EL (cell line): Measurements from ENCODE around the gene ALK.

Experiments
- DNase-seq: peaks from one replicate; pipeline ENCODE4 v3.0.0-alpha.2; 2016

Gene ALK

DNA sequence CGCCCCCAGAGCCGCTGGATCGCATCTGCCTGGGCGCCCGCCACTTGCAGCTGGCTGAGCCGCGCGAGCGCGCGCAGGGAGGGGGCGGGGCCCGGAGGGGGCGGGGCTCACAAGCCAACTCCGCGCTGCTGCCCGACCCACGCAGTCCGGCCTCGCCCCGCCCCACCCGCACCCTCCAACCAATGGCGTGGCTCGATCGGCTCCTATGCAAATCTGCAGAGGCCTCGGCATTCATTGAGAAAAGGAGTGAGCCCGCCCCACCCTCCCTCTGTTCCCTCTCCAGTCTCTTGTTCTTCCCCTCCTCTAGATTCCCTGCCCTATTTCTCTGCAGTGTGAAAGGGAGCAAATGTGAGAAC lies at the start of gene ALK:
Gene ALK (minus strand): TSS at position 27 of the 356 bp plus-strand sequence. CDS start 927 bp downstream, outside the sequence.
- peak; percentile 80 for DNase-seq

GRCh38 chr2:29966266-29966665 lies 44.9 kb upstream of the ALK start:
- DNase-seq: no peak

GRCh38 chr2:29963972-29964570 lies 42.7 kb upstream of the ALK start:
- no peak for DNase-seq

DNA sequence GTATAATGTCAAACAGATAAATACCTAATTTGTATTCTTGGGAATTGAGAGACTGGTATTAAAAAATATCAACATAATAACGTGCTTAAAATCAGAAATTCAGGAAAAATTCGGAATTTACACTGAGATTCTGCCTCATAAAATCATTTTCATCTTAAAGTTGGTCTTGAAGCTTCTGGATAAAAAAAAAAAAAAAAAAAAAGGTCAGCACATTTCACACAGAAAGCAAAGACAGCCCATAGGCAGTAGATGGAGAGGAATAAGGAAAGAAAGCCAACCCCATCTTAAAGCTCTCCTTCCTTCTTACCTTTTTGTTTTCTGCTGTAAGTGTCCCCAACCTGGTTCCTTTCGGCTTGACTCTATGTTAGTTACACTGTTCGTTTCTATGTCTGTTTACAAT lies 41.5 kb upstream of the ALK start:
- DNase-seq: no peak

DNA sequence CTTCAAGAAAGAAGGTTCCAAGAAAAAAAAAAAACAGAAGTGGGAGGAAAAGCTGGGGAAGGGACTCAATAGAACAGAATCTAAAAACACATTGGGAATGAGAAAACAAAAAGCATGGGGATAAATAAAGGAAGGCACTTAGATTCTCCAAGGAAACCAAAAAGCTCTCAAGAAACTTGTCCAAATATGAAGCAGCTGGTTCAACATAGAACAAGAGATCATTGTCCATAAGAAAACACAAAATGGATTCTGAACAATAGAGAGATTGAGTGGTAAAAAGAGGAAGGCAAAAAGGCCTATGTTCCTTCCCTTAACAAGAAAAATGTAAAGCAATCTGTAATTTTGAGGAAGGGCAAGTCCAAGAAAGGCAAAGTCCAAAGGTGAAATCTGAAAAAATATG lies 32.9 kb upstream of the ALK start:
- DNase-seq: no peak

- no peak for DNase-seq
Measured at GRCh38 chr2:29952973-29953372, 31.6 kb upstream of the ALK start.

DNA sequence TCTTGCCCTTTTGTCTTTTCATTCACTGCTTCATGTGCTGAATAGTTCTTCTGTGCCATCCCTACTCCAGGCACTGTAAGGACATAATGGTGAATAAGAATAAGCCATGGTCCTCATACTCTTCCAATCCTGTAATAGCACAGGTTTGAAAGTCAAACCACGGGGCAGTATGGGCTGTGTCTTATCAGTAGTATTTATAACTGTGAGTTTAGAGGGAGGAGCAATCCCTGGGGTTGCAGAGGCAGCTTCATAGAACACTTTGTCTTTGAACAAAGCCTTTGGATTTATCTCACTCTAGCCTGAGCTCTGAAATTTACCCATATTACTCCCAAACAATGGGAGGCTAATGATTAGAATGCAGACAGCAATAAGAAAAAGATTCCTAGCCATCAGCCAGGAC lies 30.2 kb upstream of the ALK start:
- DNase-seq: no peak

- DNase-seq: no peak
Measured at GRCh38 chr2:29950481-29950880, 29.1 kb upstream of the ALK start.

DNA sequence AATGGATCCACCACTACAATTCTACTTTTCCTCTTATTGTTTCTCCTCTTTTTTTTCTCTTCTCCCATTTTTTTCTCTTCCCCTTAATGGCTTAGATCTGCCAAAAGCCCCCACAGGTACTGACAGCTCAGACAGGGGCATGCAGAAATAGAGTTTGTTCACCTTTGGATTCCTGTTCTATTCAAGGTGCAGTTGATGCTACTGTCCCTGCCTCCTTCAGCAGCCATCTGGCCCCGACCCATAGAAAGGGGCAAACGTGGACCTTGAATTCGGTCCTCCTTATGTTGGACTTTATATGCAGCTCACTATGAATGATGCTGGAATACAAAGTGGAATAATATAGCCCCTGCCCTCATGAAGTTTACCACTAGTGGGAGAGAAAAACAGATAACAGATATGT lies 27.7 kb upstream of the ALK start:
- DNase-seq: no peak

DNA sequence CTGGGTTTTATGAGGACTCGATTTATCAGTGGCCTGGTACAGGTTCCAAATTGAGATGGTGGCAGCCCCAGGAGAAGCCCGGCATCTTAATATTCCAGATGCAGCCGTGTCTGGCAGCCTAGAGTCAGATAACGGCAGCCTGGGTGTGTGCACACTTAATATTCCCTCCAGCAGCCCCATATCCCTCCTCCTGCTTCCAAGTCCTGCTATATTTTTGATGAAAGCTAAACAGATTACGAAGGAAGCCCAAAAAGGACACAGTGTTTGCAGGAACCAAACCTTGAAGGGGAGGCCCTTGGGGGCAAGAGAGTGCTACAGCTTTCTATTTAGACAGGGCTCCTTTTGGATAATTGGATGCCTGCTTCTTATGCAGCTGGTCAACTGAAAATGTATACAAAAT lies 25.1 kb upstream of the ALK start:
- DNase-seq: no peak

GRCh38 chr2:29942711-29943110 lies 21.3 kb upstream of the ALK start:
- no peak for DNase-seq

DNA sequence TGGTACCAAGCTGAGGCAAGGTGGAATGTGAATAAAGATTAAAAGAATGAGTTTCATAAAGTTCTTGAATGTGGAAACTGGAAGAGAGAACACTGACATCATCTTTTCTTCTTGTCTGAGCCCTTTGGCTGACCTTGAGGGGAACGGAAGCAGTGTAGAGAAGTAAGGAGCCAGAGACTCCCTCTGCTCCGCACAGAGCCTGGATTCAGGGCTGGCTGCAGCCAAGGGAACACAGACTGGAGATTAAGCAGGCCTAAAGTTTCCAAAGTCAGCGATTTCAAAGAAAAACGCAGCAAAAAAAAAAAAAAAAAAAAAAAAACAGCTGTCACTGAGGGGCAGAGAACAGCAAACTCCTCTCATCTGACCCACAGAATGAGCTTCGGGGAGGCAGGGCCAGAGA lies 19.3 kb upstream of the ALK start:
- no peak for DNase-seq

GRCh38 chr2:29936020-29936419 lies 14.6 kb upstream of the ALK start:
- DNase-seq: no peak

DNA sequence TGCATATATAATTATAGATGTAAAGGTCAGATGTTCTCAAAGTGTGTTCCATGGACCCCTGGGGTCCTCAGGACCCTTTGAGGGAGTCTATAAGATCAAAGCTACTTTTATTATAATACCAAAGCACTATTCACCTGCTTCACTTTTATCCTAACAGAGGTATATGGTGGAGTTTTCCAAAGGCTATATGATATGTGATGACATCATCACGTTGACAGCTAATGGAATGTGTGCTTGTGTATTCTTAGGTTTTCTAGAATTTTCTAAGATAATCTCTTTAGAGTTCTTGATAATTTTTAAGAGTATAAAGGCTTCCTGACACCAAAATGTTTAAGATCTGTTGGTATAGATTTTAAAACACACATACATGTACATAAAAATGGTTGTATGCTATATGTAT lies 10.4 kb upstream of the ALK start:
- no peak for DNase-seq

- peak; percentile 54 for DNase-seq
Measured at GRCh38 chr2:29923110-29923721, 1.8 kb upstream of the ALK start.

GRCh38 chr2:29922605-29923004 lies 1.2 kb upstream of the ALK start:
- no peak for DNase-seq

DNA sequence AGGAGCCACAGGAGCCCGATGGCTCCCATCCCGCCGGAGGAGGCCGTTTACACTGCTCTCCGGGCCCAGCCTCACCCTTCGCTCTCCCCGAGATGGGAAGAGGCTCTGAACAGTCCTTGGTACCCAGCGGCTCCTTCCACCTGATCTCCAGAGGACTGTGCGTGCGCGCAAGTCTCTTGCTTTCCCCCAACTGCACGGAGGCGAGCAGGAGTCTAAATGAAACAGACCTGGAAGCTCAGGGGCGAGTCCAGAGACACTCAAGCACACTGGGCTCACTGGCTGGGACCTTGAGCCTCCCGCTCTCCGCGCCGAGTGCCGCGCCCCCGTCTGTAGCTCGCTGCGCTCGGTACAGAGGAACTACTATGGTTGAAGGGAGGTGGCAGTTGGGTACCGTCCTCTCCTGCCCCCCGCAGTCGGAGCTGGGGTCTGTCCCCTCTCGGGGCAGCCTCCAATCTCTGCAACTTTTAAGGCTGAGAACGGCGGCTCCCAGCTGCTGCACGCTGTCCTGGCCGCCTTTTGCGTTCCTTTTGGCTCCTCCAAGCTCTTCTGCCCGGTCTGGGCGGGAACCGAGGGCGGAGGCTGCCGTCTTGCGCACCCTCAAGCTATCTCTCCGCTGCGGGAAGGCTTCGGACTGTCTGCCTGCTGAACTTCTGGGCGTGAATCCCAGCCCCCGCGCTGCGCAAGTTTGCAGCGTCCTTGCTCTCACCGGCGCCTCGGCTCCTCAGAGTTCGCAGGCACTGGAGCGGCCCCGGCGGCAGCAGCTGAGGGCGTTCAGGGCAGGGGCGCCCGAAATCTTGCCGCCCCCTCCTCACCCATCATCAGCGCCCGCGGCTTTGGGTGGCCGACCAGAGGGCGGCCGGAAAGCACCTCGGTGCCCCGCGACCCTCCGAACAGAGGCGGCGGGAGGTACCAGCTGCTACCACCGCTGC lies 491 bp downstream of the ALK start:
- peak; percentile 10 for DNase-seq

- DNase-seq: peak; percentile 30
Measured at GRCh38 chr2:29920130-29920577, 1.2 kb downstream of the ALK start.

DNA sequence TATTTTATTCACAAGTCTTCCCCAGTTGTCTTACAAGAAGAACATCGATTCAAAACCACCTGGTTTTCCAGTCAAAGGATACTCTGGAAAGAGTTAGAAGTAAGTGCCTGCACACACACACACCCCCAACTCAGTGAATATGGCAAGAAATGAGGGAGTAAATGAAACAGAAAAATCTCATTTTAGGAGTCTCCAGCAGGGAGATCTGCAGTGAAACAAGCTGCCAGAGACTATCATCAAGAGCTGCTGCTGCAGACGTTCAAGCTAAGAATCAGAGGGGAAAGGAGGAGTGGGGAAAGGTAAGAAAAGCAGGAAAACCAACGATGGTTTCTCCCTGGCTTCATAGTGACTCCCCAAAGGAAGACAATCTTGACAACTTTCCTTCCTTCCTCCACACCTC lies 2.4 kb downstream of the ALK start:
- no peak for DNase-seq

DNA sequence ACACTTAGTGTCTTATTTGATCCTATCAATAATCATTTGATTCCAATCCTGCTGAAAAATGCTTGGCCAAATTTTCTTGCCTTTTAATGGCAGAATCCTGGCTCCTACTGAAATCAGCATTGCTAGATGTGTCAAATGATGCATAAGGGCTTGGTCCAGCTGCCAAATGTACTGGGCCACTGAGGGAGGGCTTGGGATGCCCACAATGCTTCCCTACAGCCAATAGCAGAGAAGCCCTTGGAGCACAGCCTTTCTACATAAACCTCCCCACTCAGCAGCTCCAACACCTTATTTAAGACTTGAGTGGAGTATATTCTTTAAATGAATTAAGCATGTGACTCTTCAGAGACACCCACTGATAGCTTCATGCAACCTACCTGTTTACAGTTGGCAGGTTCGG lies 3.6 kb downstream of the ALK start:
- no peak for DNase-seq

- DNase-seq: no peak
Measured at GRCh38 chr2:29916571-29916970, 4.8 kb downstream of the ALK start.

- no peak for DNase-seq
Measured at GRCh38 chr2:29910960-29911359, 10.4 kb downstream of the ALK start.

DNA sequence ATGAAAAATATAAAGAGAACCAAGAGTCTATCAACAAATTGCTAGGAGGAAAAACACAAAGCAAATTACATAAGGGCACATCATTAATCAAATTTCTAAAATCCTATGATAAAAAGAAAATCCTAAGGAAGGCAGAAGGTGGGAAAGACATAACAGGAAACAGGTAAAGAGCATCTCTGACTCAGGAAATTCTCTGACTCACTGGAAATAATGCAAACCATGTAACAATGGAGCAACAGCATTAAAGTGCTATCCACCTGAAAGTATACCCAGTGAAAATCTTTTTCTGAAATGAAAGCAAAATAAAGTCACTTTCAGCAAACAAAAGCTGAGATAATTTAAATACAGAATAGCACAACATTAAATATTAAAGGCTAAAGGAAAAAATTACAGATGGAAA lies 10.9 kb downstream of the ALK start:
- DNase-seq: no peak

GRCh38 chr2:29902356-29902755 lies 19.0 kb downstream of the ALK start:
- no peak for DNase-seq
